Kidney (tissue), 14 donors: ENCODE data around the gene IGF1. TPM values are rescaled to one million over a fixed set of nuclear protein-coding genes. Genes with fewer than 3 reads are reported as not detected.

ENCODE experiments used
- DNase-seq, 5 donors: peaks; one replicate each; pipeline ENCODE4 v3.0.0-alpha.2; 2013 to 2020
- FAIRE-seq: peaks from 2 replicates; lab custom pipeline; 2012; peaks lifted over from hg19 to GRCh38; lab: Jason Lieb, UNC
- H3K27ac ChIP-seq, 2 donors: one replicate each; pipeline ENCODE4 v1.7.0; 2013; ENCODE audit warnings: low read depth in 2 of 2, low read length in 2 of 2, inconsistent platforms in 1 of 2
- H3K27me3 ChIP-seq: one replicate; pipeline ENCODE4 v1.7.1; 2013; ENCODE audit warnings: low read length, inconsistent platforms; ENCODE audit not compliant: control insufficient read depth, insufficient read depth
- H3K36me3 ChIP-seq, 3 donors: one replicate each; pipeline versions ENCODE4 v1.7.0 to v1.7.1; 2013; ENCODE audit warnings: low read length in 3 of 3, control low read depth in 1 of 3, inconsistent platforms in 1 of 3; ENCODE audit not compliant: insufficient read depth in 3 of 3, control insufficient read depth in 2 of 3
- H3K4me1 ChIP-seq, 3 donors: one replicate each; pipeline versions ENCODE4 v1.7.0 to v1.7.1; 2013; ENCODE audit warnings: low read length in 3 of 3, inconsistent platforms in 1 of 3, low read depth in 1 of 3; ENCODE audit not compliant: control insufficient read depth in 2 of 3, insufficient read depth in 2 of 3
- H3K4me3 ChIP-seq, 3 donors: one replicate each; pipeline versions ENCODE4 v1.7.0 to v1.8.1; 2013; ENCODE audit warnings: low read length in 3 of 3, control low read depth in 1 of 3, inconsistent platforms in 1 of 3
- H3K9ac ChIP-seq, 3 donors: one replicate each; pipeline versions ENCODE4 v1.7.0 to v1.7.1; 2013; ENCODE audit warnings: low read length in 3 of 3, control low read depth in 1 of 3, inconsistent platforms in 1 of 3
- H3K9me3 ChIP-seq, 3 donors: one replicate each; pipeline versions ENCODE4 v1.7.0 to v1.7.1; 2013; ENCODE audit warnings: low read length in 3 of 3, control low read depth in 1 of 3, inconsistent platforms in 1 of 3; ENCODE audit not compliant: control insufficient read depth in 2 of 3, insufficient read depth in 1 of 3
- intact Hi-C: fragments of 100-400 bp; cut with DNase I; formaldehyde crosslinking; loops from one replicate; pipeline ENCODE4 v1.11.1; 2022
- polyA plus RNA-seq: library from polyadenylated mRNA; stranded (reverse); fragments of 350-450 nt; fragmentation: Illumina TruSeq; extraction: RNeasy Lipid Tissue Mini Kit (QIAGEN cat#74804); gene quantifications from one replicate; pipeline ENCODE4 v1.2.3, GENCODE V29; 2014; ENCODE audit warnings: low read depth, low replicate concordance; ENCODE audit not compliant: insufficient read depth
- total RNA-seq: library from RNA; stranded (reverse); fragmentation: NEBNext Ultra II Directional; extraction: Animal tissue kit (Norgen Biotek cat#: 25700); gene quantifications from one replicate; pipeline ENCODE4 v1.2.1, GENCODE V29; 2021
- TF ChIP-seq, protein P1 (sequence below): IDR thresholded peaks from 3 replicates; pipeline ENCODE4 v1.5.1; 2012; ENCODE audit warnings: mild to moderate bottlenecking, moderate library complexity, borderline replicate concordance; ENCODE audit not compliant: insufficient read depth; ENCODE audit errors: extremely low read depth
- donor health status: control.
- donor health status: control.
- donor health status: control.
- donor health status: control.
- donor health status: control.
- donor health status: DM: yes; HTN: yes; CAD: no.
- donor health status: Normal renal cell carcinoma (clear cell type).

IGF1 gene
- total and polyA plus RNA-seq, 2 donors from 2014 or later: 0.71 to 7.2 TPM

DNA sequence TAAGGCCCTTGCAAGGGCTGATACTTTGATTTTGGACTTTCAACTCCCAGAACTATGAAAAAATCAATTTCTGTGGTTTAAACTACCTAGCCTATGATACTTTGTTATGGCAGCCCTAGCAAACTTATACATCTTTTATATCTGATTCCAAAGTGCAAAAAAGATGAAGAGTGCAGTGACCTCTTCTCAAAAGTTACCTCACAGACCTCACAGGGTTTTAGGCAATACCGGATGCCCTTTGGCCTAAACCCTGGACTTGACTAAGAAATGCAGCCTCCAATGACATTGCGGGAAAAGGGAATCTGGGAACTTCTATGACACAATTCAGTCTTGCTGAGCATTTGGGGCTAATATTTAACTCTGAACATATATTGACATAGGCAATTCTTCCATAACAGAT, 63.3 kb downstream of the IGF1 start:
- Histone ChIP-seq H3K27ac (no peak overlapping the region), H3K4me1 (no peaks in the 10 kb centered on the region), H3K27me3 (no peaks in the 10 kb centered on the region), H3K9ac (no peak overlapping the region), H3K4me3 (no peak overlapping the region), H3K36me3 (no peaks in the 10 kb centered on the region), H3K9me3 (no peaks in the 10 kb centered on the region)
- intact Hi-C loops: no loop called here
- DNase-seq (no peak), FAIRE-seq (no peak)
- TF ChIP-seq, protein P1, sequence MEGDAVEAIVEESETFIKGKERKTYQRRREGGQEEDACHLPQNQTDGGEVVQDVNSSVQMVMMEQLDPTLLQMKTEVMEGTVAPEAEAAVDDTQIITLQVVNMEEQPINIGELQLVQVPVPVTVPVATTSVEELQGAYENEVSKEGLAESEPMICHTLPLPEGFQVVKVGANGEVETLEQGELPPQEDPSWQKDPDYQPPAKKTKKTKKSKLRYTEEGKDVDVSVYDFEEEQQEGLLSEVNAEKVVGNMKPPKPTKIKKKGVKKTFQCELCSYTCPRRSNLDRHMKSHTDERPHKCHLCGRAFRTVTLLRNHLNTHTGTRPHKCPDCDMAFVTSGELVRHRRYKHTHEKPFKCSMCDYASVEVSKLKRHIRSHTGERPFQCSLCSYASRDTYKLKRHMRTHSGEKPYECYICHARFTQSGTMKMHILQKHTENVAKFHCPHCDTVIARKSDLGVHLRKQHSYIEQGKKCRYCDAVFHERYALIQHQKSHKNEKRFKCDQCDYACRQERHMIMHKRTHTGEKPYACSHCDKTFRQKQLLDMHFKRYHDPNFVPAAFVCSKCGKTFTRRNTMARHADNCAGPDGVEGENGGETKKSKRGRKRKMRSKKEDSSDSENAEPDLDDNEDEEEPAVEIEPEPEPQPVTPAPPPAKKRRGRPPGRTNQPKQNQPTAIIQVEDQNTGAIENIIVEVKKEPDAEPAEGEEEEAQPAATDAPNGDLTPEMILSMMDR: no peak

DNA sequence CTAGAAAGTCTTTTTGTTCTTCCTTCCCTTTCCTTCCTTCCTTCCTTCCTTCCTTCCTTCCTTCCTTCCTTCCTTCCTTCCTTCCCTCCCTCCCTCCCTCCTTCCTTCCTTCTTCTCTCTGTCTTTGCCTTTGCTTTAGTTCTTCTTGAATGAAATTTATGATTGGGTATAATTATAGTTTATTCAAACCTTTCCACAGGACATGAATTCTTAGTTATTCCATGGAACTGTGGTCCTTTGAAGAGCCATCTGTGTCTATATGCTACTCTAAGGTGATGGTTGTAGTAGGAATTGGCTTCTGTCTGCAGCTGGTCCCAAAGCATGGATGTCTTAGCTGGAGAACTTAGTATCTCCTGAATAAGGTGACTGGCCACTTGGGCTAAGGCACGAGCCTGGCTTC, 64.8 kb downstream of the IGF1 start:
- intact Hi-C loops: no loop called here
- H3K27me3 ChIP-seq: no peaks in the 10 kb centered on the region
- H3K4me1 ChIP-seq: no peaks in the 10 kb centered on the region
- H3K9ac ChIP-seq: no peak overlapping the region
- H3K27ac ChIP-seq: no peak overlapping the region
- H3K36me3 ChIP-seq: no peaks in the 10 kb centered on the region
- no peak for DNase-seq
- no peak for FAIRE-seq
- no peak overlapping the region for H3K4me3 ChIP-seq
- no peaks in the 10 kb centered on the region for H3K9me3 ChIP-seq
- TF ChIP-seq, protein P1: no peak

DNA sequence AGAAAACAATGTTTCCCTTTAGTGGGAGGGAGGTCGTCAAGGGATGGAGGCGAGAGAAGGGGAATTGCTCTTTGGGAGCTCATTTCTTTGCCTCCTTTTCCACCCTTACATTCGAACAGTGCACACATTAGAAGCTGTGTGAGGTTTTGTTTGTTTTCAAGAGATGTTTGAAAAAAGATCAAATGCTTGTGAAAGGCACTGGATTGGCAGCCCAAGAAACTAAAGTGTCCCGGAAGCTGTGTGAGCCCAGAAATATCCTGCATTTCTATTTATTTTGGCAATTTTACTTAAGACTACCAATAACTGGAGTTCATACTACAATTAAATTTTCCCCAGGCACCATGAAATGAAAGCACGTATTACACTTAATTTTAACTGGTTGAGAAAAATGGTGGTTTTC, 67.0 kb downstream of the IGF1 start:
- Histone ChIP-seq H3K9ac (no peak overlapping the region), H3K4me1 (no peaks in the 10 kb centered on the region), H3K36me3 (no peaks in the 10 kb centered on the region), H3K9me3 (no peaks in the 10 kb centered on the region), H3K27ac (no peak overlapping the region), H3K4me3 (no peak overlapping the region), H3K27me3 (no peaks in the 10 kb centered on the region)
- FAIRE-seq (no peak), DNase-seq (no peak)
- TF ChIP-seq, protein P1: no peak
- intact Hi-C loops: no loop called here

DNA sequence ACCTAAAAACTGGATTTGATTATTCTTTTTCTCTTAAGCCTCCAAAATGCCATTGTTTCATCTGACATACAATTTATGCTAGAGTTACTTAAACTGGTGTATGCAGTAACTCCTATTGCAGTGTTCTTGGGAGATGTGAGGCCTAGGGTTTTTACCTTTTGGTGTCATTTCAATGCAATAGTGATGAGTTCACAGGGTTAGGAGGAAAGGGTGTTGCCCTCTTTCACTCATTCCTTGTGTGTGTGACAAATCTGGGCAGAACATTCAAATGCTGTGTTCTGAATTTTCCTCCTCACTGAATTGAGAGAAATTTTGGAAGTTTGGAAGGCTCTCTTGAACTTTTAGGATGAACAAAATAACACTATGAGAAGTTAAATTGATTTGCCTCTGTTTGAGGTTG, 69.9 kb downstream of the IGF1 start:
- intact Hi-C loops: no loop called here
- no peaks in the 10 kb centered on the region for H3K4me1 ChIP-seq

More for the DNA sequence above, 69.9 kb downstream of the IGF1 start:
- Histone ChIP-seq H3K9ac (no peak overlapping the region), H3K36me3 (no peaks in the 10 kb centered on the region), H3K27ac (no peak overlapping the region), H3K27me3 (no peaks in the 10 kb centered on the region), H3K4me3 (no peak overlapping the region), H3K9me3 (no peaks in the 10 kb centered on the region)
- TF ChIP-seq, protein P1: no peak
- FAIRE-seq (no peak), DNase-seq (no peak)
